ENCODE data around the gene PIR. TPM values are rescaled to one million over a fixed set of nuclear protein-coding genes. Genes with fewer than 3 reads are reported as not detected.

Gene PIR
- polyA plus RNA-seq, 1 donor from 2014 or later = 0.81 TPM

DNA sequence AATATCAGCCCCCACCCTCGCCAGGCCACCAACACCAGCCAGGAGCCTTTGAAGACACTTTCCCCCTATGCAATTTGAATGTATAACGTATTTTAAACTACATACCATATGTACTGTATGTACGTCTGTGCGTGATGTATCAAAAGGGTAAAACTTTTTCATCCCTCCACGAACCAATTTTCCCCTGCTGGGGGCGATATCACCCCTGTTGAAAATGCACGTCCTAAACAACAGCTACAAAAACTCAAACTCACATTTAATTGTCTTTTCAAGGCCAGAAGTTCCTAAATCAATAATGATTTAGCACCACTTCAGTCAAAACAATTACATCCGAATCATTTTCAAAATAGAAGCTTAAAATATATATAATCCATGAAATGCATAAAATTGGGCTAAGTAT is 110.3 kb downstream of the PIR start:
- Histone ChIP-seq H3K36me3 (ENCODE audit: insufficient read depth, low read length) (no peaks in the 10 kb centered on the region), H3K27ac (ENCODE audit: low read length) (no peak overlapping the region), H3K9me3 (ENCODE audit: low read length) (no peaks in the 10 kb centered on the region), H3K4me3 (ENCODE audit: low read length) (no peak overlapping the region), H2AFZ (ENCODE audit: low read depth, low read length) (no peak overlapping the region), H3F3A (ENCODE audit: insufficient read depth, low read length, poor library complexity, severe bottlenecking) (no peaks in the 10 kb centered on the region), H3K79me2 (replicated peaks; ENCODE audit: insufficient read depth, low read length) (no peaks in the 10 kb centered on the region), H3K9ac (ENCODE audit: low read length) (no peak overlapping the region), H3K27me3 (ENCODE audit: insufficient read depth, low read depth, low read length) (no peaks in the 10 kb centered on the region), H4K20me1 (ENCODE audit: insufficient read depth) (no peaks in the 10 kb centered on the region), H3K9me2 (ENCODE audit: insufficient read depth, low read length) (no peaks in the 10 kb centered on the region), H3K4me2 (ENCODE audit: low read length) (no peak overlapping the region)
- TF ChIP-seq TAF1 (IDR thresholded peaks at IDR 0.05; ENCODE audit: low read depth) = no peak
- TF ChIP-seq EP300 (conservative IDR thresholded peaks at IDR 0.05; ENCODE audit: poor library complexity, severe bottlenecking) = no peak

DNA sequence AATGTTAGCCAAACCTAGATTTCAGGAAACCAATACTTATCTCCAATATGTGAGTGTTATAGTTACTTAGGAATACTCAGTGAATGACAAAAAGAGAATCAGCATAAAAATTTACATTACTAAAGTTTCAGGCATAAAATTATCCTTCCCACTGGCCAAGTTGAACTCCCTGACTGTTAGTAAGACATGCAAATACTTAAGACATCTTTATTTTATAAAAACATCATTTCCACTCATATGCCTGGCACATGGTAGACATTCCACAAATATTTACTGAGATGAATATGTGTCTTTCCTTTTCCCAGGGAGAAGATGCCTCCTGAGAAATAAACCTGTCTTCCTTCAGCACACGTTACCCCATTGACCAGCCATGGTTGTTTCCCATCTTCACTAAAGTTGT is 116.2 kb downstream of the PIR start:
- Histone ChIP-seq H3F3A (ENCODE audit: insufficient read depth, low read length, poor library complexity, severe bottlenecking) (no peaks in the 10 kb centered on the region), H3K79me2 (replicated peaks; ENCODE audit: insufficient read depth, low read length) (no peaks in the 10 kb centered on the region), H3K27me3 (ENCODE audit: insufficient read depth, low read depth, low read length) (no peaks in the 10 kb centered on the region), H3K27ac (ENCODE audit: low read length) (no peak overlapping the region), H3K9ac (ENCODE audit: low read length) (no peak overlapping the region), H3K4me3 (ENCODE audit: low read length) (no peak overlapping the region), H2AFZ (ENCODE audit: low read depth, low read length) (no peak overlapping the region), H3K4me2 (ENCODE audit: low read length) (no peak overlapping the region), H3K9me3 (ENCODE audit: low read length) (no peaks in the 10 kb centered on the region), H3K9me2 (ENCODE audit: insufficient read depth, low read length) (no peaks in the 10 kb centered on the region), H4K20me1 (ENCODE audit: insufficient read depth) (no peaks in the 10 kb centered on the region), H3K36me3 (ENCODE audit: insufficient read depth, low read length) (no peaks in the 10 kb centered on the region)
- TF ChIP-seq, protein P1, sequence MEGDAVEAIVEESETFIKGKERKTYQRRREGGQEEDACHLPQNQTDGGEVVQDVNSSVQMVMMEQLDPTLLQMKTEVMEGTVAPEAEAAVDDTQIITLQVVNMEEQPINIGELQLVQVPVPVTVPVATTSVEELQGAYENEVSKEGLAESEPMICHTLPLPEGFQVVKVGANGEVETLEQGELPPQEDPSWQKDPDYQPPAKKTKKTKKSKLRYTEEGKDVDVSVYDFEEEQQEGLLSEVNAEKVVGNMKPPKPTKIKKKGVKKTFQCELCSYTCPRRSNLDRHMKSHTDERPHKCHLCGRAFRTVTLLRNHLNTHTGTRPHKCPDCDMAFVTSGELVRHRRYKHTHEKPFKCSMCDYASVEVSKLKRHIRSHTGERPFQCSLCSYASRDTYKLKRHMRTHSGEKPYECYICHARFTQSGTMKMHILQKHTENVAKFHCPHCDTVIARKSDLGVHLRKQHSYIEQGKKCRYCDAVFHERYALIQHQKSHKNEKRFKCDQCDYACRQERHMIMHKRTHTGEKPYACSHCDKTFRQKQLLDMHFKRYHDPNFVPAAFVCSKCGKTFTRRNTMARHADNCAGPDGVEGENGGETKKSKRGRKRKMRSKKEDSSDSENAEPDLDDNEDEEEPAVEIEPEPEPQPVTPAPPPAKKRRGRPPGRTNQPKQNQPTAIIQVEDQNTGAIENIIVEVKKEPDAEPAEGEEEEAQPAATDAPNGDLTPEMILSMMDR (IDR thresholded peaks at IDR 0.05; ENCODE audit: poor library complexity, severe bottlenecking) = no peak
- TF ChIP-seq RAD21 (conservative IDR thresholded peaks at IDR 0.05) (no peak), EZH2 (IDR thresholded peaks at IDR 0.05; ENCODE audit: borderline replicate concordance, insufficient read depth, low read length, poor library complexity, severe bottlenecking) (no peak)

DNA sequence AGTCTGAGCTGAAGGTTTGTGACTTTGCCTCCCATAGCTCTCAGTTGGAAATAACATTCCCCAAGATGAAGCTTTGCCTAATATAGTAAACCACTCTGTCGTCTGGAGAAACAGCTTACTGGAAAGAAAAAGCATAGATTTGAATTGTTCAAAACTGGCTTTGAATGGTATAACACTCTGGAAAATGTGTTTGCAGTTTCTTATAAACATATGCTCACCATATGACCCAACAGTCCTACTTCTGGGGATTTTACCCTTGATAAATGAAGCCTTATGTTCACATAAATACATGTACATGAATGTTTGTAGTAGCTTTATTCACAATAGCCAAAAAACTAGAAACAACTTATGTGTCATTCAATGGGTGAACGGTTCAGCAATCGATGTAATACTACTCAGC is 119.2 kb downstream of the PIR start:
- Histone ChIP-seq H3F3A (ENCODE audit: insufficient read depth, low read length, poor library complexity, severe bottlenecking) (no peaks in the 10 kb centered on the region), H3K4me3 (ENCODE audit: low read length) (no peak overlapping the region), H3K9me3 (ENCODE audit: low read length) (no peaks in the 10 kb centered on the region), H3K4me2 (ENCODE audit: low read length) (no peak overlapping the region), H3K79me2 (replicated peaks; ENCODE audit: insufficient read depth, low read length) (no peaks in the 10 kb centered on the region), H3K36me3 (ENCODE audit: insufficient read depth, low read length) (no peaks in the 10 kb centered on the region), H3K9ac (ENCODE audit: low read length) (no peak overlapping the region), H3K27ac (ENCODE audit: low read length) (no peak overlapping the region), H2AFZ (ENCODE audit: low read depth, low read length) (no peak overlapping the region), H3K9me2 (ENCODE audit: insufficient read depth, low read length) (no peaks in the 10 kb centered on the region), H4K20me1 (ENCODE audit: insufficient read depth) (no peaks in the 10 kb centered on the region), H3K27me3 (ENCODE audit: insufficient read depth, low read depth, low read length) (no peaks in the 10 kb centered on the region)
- TF ChIP-seq MXI1 (conservative IDR thresholded peaks at IDR 0.05; ENCODE audit: poor library complexity, severe bottlenecking) (no peak), SMC3 (conservative IDR thresholded peaks at IDR 0.05; ENCODE audit: poor library complexity) (no peak), EZH2 (IDR thresholded peaks at IDR 0.05; ENCODE audit: borderline replicate concordance, insufficient read depth, low read length, poor library complexity, severe bottlenecking) (no peak), EP300 (conservative IDR thresholded peaks at IDR 0.05; ENCODE audit: poor library complexity, severe bottlenecking) (no peak), RAD21 (conservative IDR thresholded peaks at IDR 0.05) (no peak), TAF1 (IDR thresholded peaks at IDR 0.05; ENCODE audit: low read depth) (no peak)

All from neural cell (in vitro differentiated cells).